Measurements from ENCODE around the gene DDTL. TPM values are rescaled to one million over a fixed set of nuclear protein-coding genes. Genes with fewer than 3 reads are reported as not detected.
"Not testable (repeated sequence)": the region's sequence is repeated elsewhere in the genome, so short reads cannot be mapped to it uniquely, and the experiment has no call there.

The DDTL gene
- total and polyA plus RNA-seq, 4 donors = 6.3 to 18.7 (median 8.2) TPM

GRCh38 chr22:23939017-23939357 lies 27.7 kb upstream of the DDTL start:
- Histone ChIP-seq H3K4me1 (ENCODE audit: control insufficient read depth in 4 of 4, insufficient read depth in 4 of 4, low read length in 3 of 4) (no peaks in the 10 kb centered on the region), H3K9ac (ENCODE audit: low read depth in 1 of 2, low read length in 2 of 2) (no peak overlapping the region), H3K9me3 (ENCODE audit: control insufficient read depth in 4 of 4, low read length in 3 of 4) (no peaks in the 10 kb centered on the region), H3K4me3 (ENCODE audit: low read depth in 1 of 3, low read length in 3 of 3) (no peak overlapping the region), H3K27ac (ENCODE audit: low read depth in 1 of 2, low read length in 2 of 2) (no peak overlapping the region), H3K27me3 (ENCODE audit: control insufficient read depth in 4 of 4, insufficient read depth in 4 of 4, low read length in 3 of 4) (no peaks in the 10 kb centered on the region), H3K36me3 (ENCODE audit: control insufficient read depth in 4 of 4, insufficient read depth in 3 of 4, low read depth in 1 of 4, low read length in 3 of 4) (no peaks in the 10 kb centered on the region)
- DNase-seq (ENCODE audit: low spot score) = no peak
- WGBS = 78% methylated on average over 3 of the region's 3 CpGs
- TF ChIP-seq YY1 (IDR thresholded peaks at IDR 0.05) (no peak), JUND (IDR thresholded peaks at IDR 0.05) (no peak), MAX (IDR thresholded peaks at IDR 0.05) (no peak), FOXA2 (IDR thresholded peaks at IDR 0.05) (no peak), EGR1 (IDR thresholded peaks at IDR 0.05; ENCODE audit: low read depth in 2 of 2) (no peak), SP1 (IDR thresholded peaks at IDR 0.05) (no peak), REST (IDR thresholded peaks at IDR 0.05) (no peak), ZBTB33 (IDR thresholded peaks at IDR 0.05) (no peak), FOXA1 (IDR thresholded peaks at IDR 0.05) (no peak), NR2F2 (IDR thresholded peaks at IDR 0.05) (no peak), RAD21 (IDR thresholded peaks at IDR 0.05) (no peak), HNF4A (conservative IDR thresholded peaks at IDR 0.05) (no peak), RXRA (IDR thresholded peaks at IDR 0.05) (no peak), ATF3 (IDR thresholded peaks at IDR 0.05) (no peak), HNF4G (IDR thresholded peaks at IDR 0.05) (no peak), GABPA (IDR thresholded peaks at IDR 0.05 in 1 of 2, conservative IDR thresholded peaks at IDR 0.05 in 1 of 2) (no peak), CTCF (IDR thresholded peaks at IDR 0.05; ENCODE audit: low read depth, low read length, missing input control) (no peak), TAF1 (conservative IDR thresholded peaks at IDR 0.05) (no peak)

- H3K4me1 ChIP-seq (ENCODE audit: control insufficient read depth in 4 of 4, insufficient read depth in 4 of 4, low read length in 3 of 4); H3K9me3 ChIP-seq (ENCODE audit: control insufficient read depth in 4 of 4, low read length in 3 of 4); H3K27me3 ChIP-seq (ENCODE audit: control insufficient read depth in 4 of 4, insufficient read depth in 4 of 4, low read length in 3 of 4); DNase-seq (ENCODE audit: low spot score); H3K36me3 ChIP-seq (ENCODE audit: control insufficient read depth in 4 of 4, insufficient read depth in 3 of 4, low read depth in 1 of 4, low read length in 3 of 4); H3K9ac ChIP-seq (ENCODE audit: low read depth in 1 of 2, low read length in 2 of 2); H3K4me3 ChIP-seq (ENCODE audit: low read depth in 1 of 3, low read length in 3 of 3); H3K27ac ChIP-seq (ENCODE audit: low read depth in 1 of 2, low read length in 2 of 2): not testable (repeated sequence)
- WGBS = 42% methylated on average over 5 of the region's 14 CpGs
Measured at GRCh38 chr22:23940166-23940565, 26.5 kb upstream of the DDTL start.

GRCh38 chr22:23947391-23947790 lies 19.3 kb upstream of the DDTL start:
- not testable (repeated sequence) for H3K4me1 ChIP-seq (ENCODE audit: control insufficient read depth in 4 of 4, insufficient read depth in 4 of 4, low read length in 3 of 4); DNase-seq (ENCODE audit: low spot score); H3K36me3 ChIP-seq (ENCODE audit: control insufficient read depth in 4 of 4, insufficient read depth in 3 of 4, low read depth in 1 of 4, low read length in 3 of 4); H3K4me3 ChIP-seq (ENCODE audit: low read depth in 1 of 3, low read length in 3 of 3); H3K9me3 ChIP-seq (ENCODE audit: control insufficient read depth in 4 of 4, low read length in 3 of 4); H3K27ac ChIP-seq (ENCODE audit: low read depth in 1 of 2, low read length in 2 of 2); H3K9ac ChIP-seq (ENCODE audit: low read depth in 1 of 2, low read length in 2 of 2); H3K27me3 ChIP-seq (ENCODE audit: control insufficient read depth in 4 of 4, insufficient read depth in 4 of 4, low read length in 3 of 4)
- WGBS = 82% methylated on average over 3 of the region's 3 CpGs

GRCh38 chr22:23949764-23950163 lies 16.9 kb upstream of the DDTL start:
- not testable (repeated sequence) for H3K4me1 ChIP-seq (ENCODE audit: control insufficient read depth in 4 of 4, insufficient read depth in 4 of 4, low read length in 3 of 4); DNase-seq (ENCODE audit: low spot score); H3K9me3 ChIP-seq (ENCODE audit: control insufficient read depth in 4 of 4, low read length in 3 of 4); H3K36me3 ChIP-seq (ENCODE audit: control insufficient read depth in 4 of 4, insufficient read depth in 3 of 4, low read depth in 1 of 4, low read length in 3 of 4); H3K27me3 ChIP-seq (ENCODE audit: control insufficient read depth in 4 of 4, insufficient read depth in 4 of 4, low read length in 3 of 4); H3K4me3 ChIP-seq (ENCODE audit: low read depth in 1 of 3, low read length in 3 of 3); H3K27ac ChIP-seq (ENCODE audit: low read depth in 1 of 2, low read length in 2 of 2); H3K9ac ChIP-seq (ENCODE audit: low read depth in 1 of 2, low read length in 2 of 2)
- WGBS = 84% methylated on average over 18 of the region's 18 CpGs

Data from liver (tissue), 9 donors.